ENCODE measurements around the gene HEPH. TPM values are rescaled to one million over a fixed set of nuclear protein-coding genes. Genes with fewer than 3 reads are reported as not detected.
"Not testable (repeated sequence)": the region's sequence is repeated elsewhere in the genome, so short reads cannot be mapped to it uniquely, and the experiment has no call there.

Gene HEPH
- total RNA-seq, 4 donors from 2014 or later = 2.8 to 9.8 (median 8.8) TPM

DNA sequence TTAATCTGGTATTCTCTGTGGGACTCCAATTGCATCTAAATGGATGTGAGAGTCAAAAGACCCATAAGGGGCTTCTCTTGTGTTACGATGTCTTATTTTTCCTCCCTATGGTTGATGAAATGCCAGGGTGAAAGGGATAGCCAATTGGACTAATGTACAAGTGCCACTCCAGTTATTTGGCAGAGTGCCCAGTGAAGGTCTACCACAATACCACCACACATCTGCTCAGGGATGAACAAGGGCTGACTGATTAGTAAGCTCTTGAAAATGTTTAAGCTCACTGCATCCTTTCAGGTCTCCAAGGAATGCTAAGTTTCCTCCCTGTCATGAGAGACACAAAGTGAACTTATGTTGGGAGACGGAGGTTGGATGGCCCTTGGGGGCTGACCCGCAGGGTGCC lies 57.8 kb downstream of the HEPH start:
- WGBS = 95% methylated on average over 3 of the region's 3 CpGs
- H3K36me3 ChIP-seq = no peaks in the 10 kb centered on the region
- no peaks in the 10 kb centered on the region for H3K9me3 ChIP-seq
- H3K27ac ChIP-seq = no peak overlapping the region
- H3K4me3 ChIP-seq = no peak overlapping the region
- H3K4me1 ChIP-seq = no peaks in the 10 kb centered on the region
- TF ChIP-seq POLR2A (IDR thresholded peaks at IDR 0.05) (no peak), EP300 (IDR thresholded peaks at IDR 0.05) (no peak), POLR2AphosphoS5 (IDR thresholded peaks at IDR 0.05) (no peak)
- TF ChIP-seq, protein P1, sequence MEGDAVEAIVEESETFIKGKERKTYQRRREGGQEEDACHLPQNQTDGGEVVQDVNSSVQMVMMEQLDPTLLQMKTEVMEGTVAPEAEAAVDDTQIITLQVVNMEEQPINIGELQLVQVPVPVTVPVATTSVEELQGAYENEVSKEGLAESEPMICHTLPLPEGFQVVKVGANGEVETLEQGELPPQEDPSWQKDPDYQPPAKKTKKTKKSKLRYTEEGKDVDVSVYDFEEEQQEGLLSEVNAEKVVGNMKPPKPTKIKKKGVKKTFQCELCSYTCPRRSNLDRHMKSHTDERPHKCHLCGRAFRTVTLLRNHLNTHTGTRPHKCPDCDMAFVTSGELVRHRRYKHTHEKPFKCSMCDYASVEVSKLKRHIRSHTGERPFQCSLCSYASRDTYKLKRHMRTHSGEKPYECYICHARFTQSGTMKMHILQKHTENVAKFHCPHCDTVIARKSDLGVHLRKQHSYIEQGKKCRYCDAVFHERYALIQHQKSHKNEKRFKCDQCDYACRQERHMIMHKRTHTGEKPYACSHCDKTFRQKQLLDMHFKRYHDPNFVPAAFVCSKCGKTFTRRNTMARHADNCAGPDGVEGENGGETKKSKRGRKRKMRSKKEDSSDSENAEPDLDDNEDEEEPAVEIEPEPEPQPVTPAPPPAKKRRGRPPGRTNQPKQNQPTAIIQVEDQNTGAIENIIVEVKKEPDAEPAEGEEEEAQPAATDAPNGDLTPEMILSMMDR (IDR thresholded peaks at IDR 0.05) = no peak
- no peaks in the 10 kb centered on the region for H3K27me3 ChIP-seq
- DNase-seq (ENCODE audit: low spot score in 2 of 2) = no peak

- TF ChIP-seq EP300 (IDR thresholded peaks at IDR 0.05) (no peak), POLR2AphosphoS5 (IDR thresholded peaks at IDR 0.05) (no peak), POLR2A (IDR thresholded peaks at IDR 0.05) (no peak)
- TF ChIP-seq, protein P1 (IDR thresholded peaks at IDR 0.05) = no peak
- no peak for DNase-seq (ENCODE audit: low spot score in 2 of 2)
- WGBS = 78% methylated on average over 2 of the region's 2 CpGs
- Histone ChIP-seq H3K9me3 (peaks cover 3% of the 10 kb centered on the region), H3K4me1 (no peaks in the 10 kb centered on the region), H3K4me3 (no peak overlapping the region), H3K36me3 (no peaks in the 10 kb centered on the region), H3K27me3 (no peaks in the 10 kb centered on the region), H3K27ac (no peak overlapping the region)
Measured at GRCh38 chrX:66232296-66232695, 68.2 kb downstream of the HEPH start.

GRCh38 chrX:66233209-66233608 lies 69.2 kb downstream of the HEPH start:
- H3K27me3 ChIP-seq = no peaks in the 10 kb centered on the region
- TF ChIP-seq POLR2AphosphoS5 (IDR thresholded peaks at IDR 0.05) (no peak), POLR2A (IDR thresholded peaks at IDR 0.05) (no peak), EP300 (IDR thresholded peaks at IDR 0.05) (no peak)
- TF ChIP-seq, protein P1 (IDR thresholded peaks at IDR 0.05) = no peak
- H3K36me3 ChIP-seq = no peaks in the 10 kb centered on the region
- no peak overlapping the region for H3K27ac ChIP-seq
- H3K4me3 ChIP-seq = no peak overlapping the region
- DNase-seq (ENCODE audit: low spot score in 2 of 2) = no peak
- no peaks in the 10 kb centered on the region for H3K4me1 ChIP-seq
- H3K9me3 ChIP-seq = peaks cover 3% of the 10 kb centered on the region

DNA sequence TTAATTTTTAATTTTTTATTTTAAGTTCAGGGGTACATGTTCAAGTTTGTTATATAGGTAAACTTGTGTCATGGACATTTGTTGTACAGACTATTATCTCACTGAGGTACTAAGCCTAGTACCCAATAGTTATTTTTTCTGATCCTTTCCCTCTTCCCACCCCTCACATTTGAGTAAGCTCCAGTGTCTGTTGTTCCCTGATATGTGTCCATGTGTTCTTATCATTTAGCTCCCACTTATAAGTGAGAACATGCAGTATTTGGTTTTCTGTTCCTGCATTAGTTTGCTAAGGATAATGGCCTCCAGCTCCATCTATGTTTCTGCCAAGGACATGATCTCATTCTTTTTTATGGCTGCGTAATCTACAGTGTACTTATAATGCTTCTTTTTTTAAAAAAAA lies 69.9 kb downstream of the HEPH start:
- not testable (repeated sequence) for H3K27ac ChIP-seq; H3K4me1 ChIP-seq; H3K4me3 ChIP-seq; DNase-seq (ENCODE audit: low spot score in 2 of 2); H3K9me3 ChIP-seq; H3K27me3 ChIP-seq; H3K36me3 ChIP-seq
- 84% methylated on average over 1 of the region's 1 CpG for WGBS

DNA sequence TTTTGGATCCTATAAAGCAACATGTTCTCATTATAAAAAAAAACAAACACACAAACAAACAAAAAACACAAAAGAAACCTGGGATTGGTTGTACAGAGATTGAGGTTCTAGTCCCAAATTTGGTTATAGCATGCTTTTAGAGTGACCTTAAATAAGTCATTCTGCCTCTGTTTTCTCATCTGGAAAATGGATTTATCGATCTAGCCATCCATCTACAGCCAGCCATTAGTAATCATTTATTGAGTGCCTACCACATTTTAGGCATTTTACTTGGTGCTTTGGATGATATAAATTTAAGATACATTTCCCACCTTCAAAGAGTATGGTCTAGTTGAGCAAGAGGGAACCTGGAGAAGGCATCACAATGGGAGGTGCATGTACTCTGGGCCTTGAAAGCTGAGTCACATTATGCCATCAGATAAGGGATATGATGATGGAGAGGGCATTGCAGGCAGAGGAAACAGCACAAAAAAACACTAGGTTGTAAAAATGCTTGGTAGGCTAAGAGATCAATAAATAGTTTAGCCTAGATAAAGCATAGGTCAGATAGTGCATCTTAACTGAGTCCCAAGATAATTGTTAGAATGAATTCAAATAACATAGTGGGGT lies 91.4 kb downstream of the HEPH start:
- TF ChIP-seq POLR2A (IDR thresholded peaks at IDR 0.05) (no peak), POLR2AphosphoS5 (IDR thresholded peaks at IDR 0.05) (no peak), EP300 (IDR thresholded peaks at IDR 0.05) (no peak)
- TF ChIP-seq, protein P1 (IDR thresholded peaks at IDR 0.05) = no peak
- H3K4me1 ChIP-seq = no peaks in the 10 kb centered on the region
- DNase-seq (ENCODE audit: low spot score in 2 of 2) = no peak
- no peaks in the 10 kb centered on the region for H3K36me3 ChIP-seq
- no peak overlapping the region for H3K4me3 ChIP-seq
- no peaks in the 10 kb centered on the region for H3K9me3 ChIP-seq
- no peaks in the 10 kb centered on the region for H3K27me3 ChIP-seq
- WGBS = 86% methylated on average over 1 of the region's 1 CpG
- no peak overlapping the region for H3K27ac ChIP-seq

GRCh38 chrX:66262807-66263206 lies 98.8 kb downstream of the HEPH start:
- Histone ChIP-seq H3K9me3 (no peaks in the 10 kb centered on the region), H3K27me3 (no peaks in the 10 kb centered on the region), H3K36me3 (peaks cover 11% of the 10 kb centered on the region), H3K4me1 (no peaks in the 10 kb centered on the region), H3K27ac (no peak overlapping the region), H3K4me3 (no peak overlapping the region)
- no peak for TF ChIP-seq POLR2A (IDR thresholded peaks at IDR 0.05)
- DNase-seq (ENCODE audit: low spot score in 2 of 2) = no peak

Other genes starting within 250 kb of the HEPH start
- 10 to 100 TPM in 3 of 4 donors, 1 to 10 TPM in 1; 8.7 to 20.4 (median 14.7) TPM for gene VSIG4, start 124.2 kb upstream of the HEPH start, total RNA-seq

All from suprapubic skin (tissue), 4 donors.